HG03442 (cell line): ENCODE measurements around the gene RPL18.
"Not testable (repeated sequence)": the region's sequence is repeated elsewhere in the genome, so short reads cannot be mapped to it uniquely, and the experiment has no call there.

Experiments
- ATAC-seq: cut with Tn5 transposase; IDR thresholded peaks from one replicate; pipeline ENCODE4 v1.9.1; 2021; ENCODE audit warnings: mild to moderate bottlenecking, moderate library complexity; ENCODE audit not compliant: unreplicated experiment

RPL18 gene

GRCh38 chr19:48588670-48589401 is 30.1 kb downstream of the RPL18 start:
- ATAC-seq: no peak

- no peak for ATAC-seq
These were observed 31.6 kb downstream of the RPL18 start for GRCh38 chr19:48587387-48587786.

- no peak for ATAC-seq
These were observed 36.8 kb downstream of the RPL18 start for GRCh38 chr19:48582168-48582567.

- ATAC-seq: no peak
These were observed 40.1 kb downstream of the RPL18 start for GRCh38 chr19:48578891-48579290.

GRCh38 chr19:48577908-48578307 is 41.1 kb downstream of the RPL18 start:
- ATAC-seq: not testable (repeated sequence)

GRCh38 chr19:48575931-48576622 is 42.9 kb downstream of the RPL18 start:
- ATAC-seq: no peak

GRCh38 chr19:48573163-48573505 is 45.8 kb downstream of the RPL18 start:
- ATAC-seq: no peak

- ATAC-seq: no peak
These were observed 47.4 kb downstream of the RPL18 start for GRCh38 chr19:48571378-48572162.

- ATAC-seq: no peak
These were observed 49.2 kb downstream of the RPL18 start for GRCh38 chr19:48569814-48570213.

GRCh38 chr19:48568345-48568886 is 50.6 kb downstream of the RPL18 start:
- ATAC-seq: no peak
